Retinal pigment epithelial cell (primary cell): ENCODE data around the gene MICU1.
"Not testable (repeated sequence)": the region's sequence is repeated elsewhere in the genome, so short reads cannot be mapped to it uniquely, and the experiment has no call there.

ENCODE experiments used
- DNase-seq: peaks from one replicate; pipeline ENCODE4 v3.0.0-alpha.2; 2010; ENCODE audit warnings: low read depth
- H3K4me3 ChIP-seq: 2 replicates; pipeline ENCODE4 v1.5.1; 2011; ENCODE audit warnings: mild to moderate bottlenecking, low read length, control low read depth, moderate library complexity
- CTCF ChIP-seq: conservative IDR thresholded peaks from 2 replicates; pipeline ENCODE4 v1.5.1; 2011; ENCODE audit warnings: low read depth, low read length, control low read depth, inconsistent platforms

The MICU1 gene

GRCh38 chr10:72392571-72392970 lies 233.3 kb downstream of the MICU1 start:
- H3K4me3 ChIP-seq, result no peak overlapping the region
- no peak for DNase-seq

GRCh38 chr10:72390764-72391163 lies 235.1 kb downstream of the MICU1 start:
- H3K4me3 ChIP-seq, result no peak overlapping the region
- no peak for TF ChIP-seq CTCF

More at GRCh38 chr10:72392571-72392970, 233.3 kb downstream of the MICU1 start:
- no peak for TF ChIP-seq CTCF

GRCh38 chr10:72389716-72390115 lies 236.2 kb downstream of the MICU1 start:
- no peak overlapping the region for H3K4me3 ChIP-seq
- no peak for DNase-seq
- no peak for TF ChIP-seq CTCF

More at GRCh38 chr10:72390764-72391163, 235.1 kb downstream of the MICU1 start:
- DNase-seq, result no peak

- DNase-seq, result no peak
- no peak for TF ChIP-seq CTCF
- H3K4me3 ChIP-seq, result no peak overlapping the region
Measured at GRCh38 chr10:72389014-72389413, 236.9 kb downstream of the MICU1 start.

GRCh38 chr10:72388062-72388461 lies 237.8 kb downstream of the MICU1 start:
- TF ChIP-seq CTCF, result no peak
- H3K4me3 ChIP-seq, result no peak overlapping the region
- DNase-seq, result no peak

GRCh38 chr10:72386916-72387586 lies 238.8 kb downstream of the MICU1 start:
- no peak for DNase-seq
- no peak for TF ChIP-seq CTCF
- no peak overlapping the region for H3K4me3 ChIP-seq

GRCh38 chr10:72385724-72386123 lies 240.2 kb downstream of the MICU1 start:
- no peak for DNase-seq
- H3K4me3 ChIP-seq, result no peak overlapping the region
- TF ChIP-seq CTCF, result no peak

- not testable (repeated sequence) for H3K4me3 ChIP-seq
Measured at GRCh38 chr10:72384982-72385381, 240.9 kb downstream of the MICU1 start.

More at GRCh38 chr10:72384982-72385381, 240.9 kb downstream of the MICU1 start:
- not testable (repeated sequence) for DNase-seq
